ENCODE results near the gene PDE3A.

Gene PDE3A

DNA sequence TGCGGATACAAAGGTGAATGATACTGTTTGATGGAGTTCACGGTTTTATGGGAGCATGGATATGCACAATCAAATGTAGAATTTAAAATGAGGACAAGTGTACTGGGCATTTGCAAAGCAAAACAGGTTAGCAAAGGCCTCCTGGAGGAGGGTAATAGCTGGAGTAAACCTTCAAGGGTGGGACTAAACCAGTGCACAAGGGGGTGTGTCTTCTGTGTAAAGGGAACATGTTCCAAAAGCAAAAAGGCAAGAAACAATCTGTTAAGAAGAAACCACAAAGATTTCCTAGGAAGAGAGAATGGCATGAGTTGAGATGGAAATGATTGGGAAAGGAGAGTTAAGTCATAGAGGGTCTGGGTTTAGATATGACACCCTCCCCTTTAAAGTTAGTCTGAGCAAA lies 217.6 kb downstream of the PDE3A start:
- no peaks in the 10 kb centered on the region for H3K27me3 ChIP-seq (ENCODE audit: control insufficient read depth, low read length)
- no peak overlapping the region for H3K4me3 ChIP-seq (ENCODE audit: low read length)
- no peaks in the 10 kb centered on the region for H3K9me2 ChIP-seq (replicated peaks; ENCODE audit: control insufficient read depth, low read length)
- H4K20me1 ChIP-seq (ENCODE audit: control insufficient read depth, insufficient read depth, low read depth, low read length): no peaks in the 10 kb centered on the region
- H3K9me3 ChIP-seq (ENCODE audit: control insufficient read depth, insufficient read depth, low read length): no peaks in the 10 kb centered on the region
- H3K4me1 ChIP-seq (ENCODE audit: control insufficient read depth, low read length): no peaks in the 10 kb centered on the region
- H3F3A ChIP-seq (ENCODE audit: control insufficient read depth, insufficient read depth): no peaks in the 10 kb centered on the region
- no peaks in the 10 kb centered on the region for H3K79me2 ChIP-seq (ENCODE audit: control insufficient read depth, low read length)
- H3K27ac ChIP-seq (ENCODE audit: low read depth, low read length): no peak overlapping the region
- TF ChIP-seq, protein P1, sequence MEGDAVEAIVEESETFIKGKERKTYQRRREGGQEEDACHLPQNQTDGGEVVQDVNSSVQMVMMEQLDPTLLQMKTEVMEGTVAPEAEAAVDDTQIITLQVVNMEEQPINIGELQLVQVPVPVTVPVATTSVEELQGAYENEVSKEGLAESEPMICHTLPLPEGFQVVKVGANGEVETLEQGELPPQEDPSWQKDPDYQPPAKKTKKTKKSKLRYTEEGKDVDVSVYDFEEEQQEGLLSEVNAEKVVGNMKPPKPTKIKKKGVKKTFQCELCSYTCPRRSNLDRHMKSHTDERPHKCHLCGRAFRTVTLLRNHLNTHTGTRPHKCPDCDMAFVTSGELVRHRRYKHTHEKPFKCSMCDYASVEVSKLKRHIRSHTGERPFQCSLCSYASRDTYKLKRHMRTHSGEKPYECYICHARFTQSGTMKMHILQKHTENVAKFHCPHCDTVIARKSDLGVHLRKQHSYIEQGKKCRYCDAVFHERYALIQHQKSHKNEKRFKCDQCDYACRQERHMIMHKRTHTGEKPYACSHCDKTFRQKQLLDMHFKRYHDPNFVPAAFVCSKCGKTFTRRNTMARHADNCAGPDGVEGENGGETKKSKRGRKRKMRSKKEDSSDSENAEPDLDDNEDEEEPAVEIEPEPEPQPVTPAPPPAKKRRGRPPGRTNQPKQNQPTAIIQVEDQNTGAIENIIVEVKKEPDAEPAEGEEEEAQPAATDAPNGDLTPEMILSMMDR (IDR thresholded peaks at IDR 0.05; ENCODE audit: low read depth, low read length, poor library complexity, severe bottlenecking): no peak
- TF ChIP-seq EZH2phosphoT487 (IDR thresholded peaks at IDR 0.05; ENCODE audit: borderline replicate concordance, low read length): no peak
- no peaks in the 10 kb centered on the region for H3K36me3 ChIP-seq (ENCODE audit: control insufficient read depth, low read length)
- H3K4me2 ChIP-seq (ENCODE audit: low read length): no peak overlapping the region

DNA sequence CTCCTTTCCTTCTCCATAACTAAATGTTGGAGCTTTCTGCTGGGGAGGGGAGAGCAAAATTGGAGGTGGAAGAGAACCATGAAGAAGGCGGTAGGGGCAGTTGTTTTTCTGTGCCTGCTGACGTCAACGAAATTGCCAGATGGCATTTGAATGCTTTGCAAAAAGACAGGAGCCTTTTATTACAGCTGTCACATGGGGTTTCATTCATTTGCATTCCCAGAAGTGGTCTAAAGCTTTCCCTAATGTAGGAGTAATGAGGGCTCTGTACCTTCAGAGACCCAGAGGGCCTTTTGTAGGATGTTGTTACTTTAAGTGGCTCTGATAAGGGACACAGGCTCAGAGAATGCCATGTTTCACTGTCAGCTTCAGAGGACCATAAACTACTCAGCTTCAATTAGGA lies 219.7 kb downstream of the PDE3A start:
- Histone ChIP-seq H3K27me3 (ENCODE audit: control insufficient read depth, low read length) (no peaks in the 10 kb centered on the region), H3K79me2 (ENCODE audit: control insufficient read depth, low read length) (no peaks in the 10 kb centered on the region), H3K9me3 (ENCODE audit: control insufficient read depth, insufficient read depth, low read length) (no peaks in the 10 kb centered on the region), H4K20me1 (ENCODE audit: control insufficient read depth, insufficient read depth, low read depth, low read length) (no peaks in the 10 kb centered on the region), H3K4me1 (ENCODE audit: control insufficient read depth, low read length) (no peaks in the 10 kb centered on the region), H3F3A (ENCODE audit: control insufficient read depth, insufficient read depth) (no peaks in the 10 kb centered on the region), H3K4me3 (ENCODE audit: low read length) (no peak overlapping the region), H3K27ac (ENCODE audit: low read depth, low read length) (no peak overlapping the region), H3K4me2 (ENCODE audit: low read length) (no peak overlapping the region), H3K36me3 (ENCODE audit: control insufficient read depth, low read length) (no peaks in the 10 kb centered on the region), H3K9me2 (replicated peaks; ENCODE audit: control insufficient read depth, low read length) (no peaks in the 10 kb centered on the region)
- TF ChIP-seq, protein P1 (IDR thresholded peaks at IDR 0.05; ENCODE audit: low read depth, low read length, poor library complexity, severe bottlenecking): no peak
- no peak for TF ChIP-seq EZH2phosphoT487 (IDR thresholded peaks at IDR 0.05; ENCODE audit: borderline replicate concordance, low read length)

DNA sequence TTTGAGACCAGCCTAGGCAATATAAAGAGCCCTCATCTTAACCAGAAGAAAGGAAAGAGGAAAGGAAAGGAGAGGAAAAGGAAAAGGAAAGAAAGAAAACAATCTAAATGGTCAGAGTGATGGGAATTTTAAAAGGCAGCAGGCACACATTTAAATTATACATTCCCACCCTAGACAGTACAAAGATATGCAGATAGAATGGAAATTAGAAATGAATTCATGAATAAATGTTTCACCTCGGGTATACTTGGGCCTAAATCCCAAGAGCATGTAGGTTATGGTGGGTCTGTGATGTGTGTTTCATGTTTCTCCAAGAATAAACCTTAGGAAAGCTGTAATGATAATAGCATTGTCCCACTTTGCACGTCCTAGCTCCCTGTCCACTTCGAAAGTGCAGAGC lies 222.2 kb downstream of the PDE3A start:
- Histone ChIP-seq H3K36me3 (ENCODE audit: control insufficient read depth, low read length) (no peaks in the 10 kb centered on the region), H3K9me2 (replicated peaks; ENCODE audit: control insufficient read depth, low read length) (no peaks in the 10 kb centered on the region), H4K20me1 (ENCODE audit: control insufficient read depth, insufficient read depth, low read depth, low read length) (no peaks in the 10 kb centered on the region), H3K4me2 (ENCODE audit: low read length) (no peak overlapping the region), H3K27me3 (ENCODE audit: control insufficient read depth, low read length) (no peaks in the 10 kb centered on the region), H3K79me2 (ENCODE audit: control insufficient read depth, low read length) (no peaks in the 10 kb centered on the region), H3K4me1 (ENCODE audit: control insufficient read depth, low read length) (no peaks in the 10 kb centered on the region), H3K9me3 (ENCODE audit: control insufficient read depth, insufficient read depth, low read length) (no peaks in the 10 kb centered on the region), H3K27ac (ENCODE audit: low read depth, low read length) (no peak overlapping the region), H3F3A (ENCODE audit: control insufficient read depth, insufficient read depth) (no peaks in the 10 kb centered on the region), H3K4me3 (ENCODE audit: low read length) (no peak overlapping the region)
- TF ChIP-seq, protein P1 (IDR thresholded peaks at IDR 0.05; ENCODE audit: low read depth, low read length, poor library complexity, severe bottlenecking): no peak
- no peak for TF ChIP-seq EZH2phosphoT487 (IDR thresholded peaks at IDR 0.05; ENCODE audit: borderline replicate concordance, low read length)

DNA sequence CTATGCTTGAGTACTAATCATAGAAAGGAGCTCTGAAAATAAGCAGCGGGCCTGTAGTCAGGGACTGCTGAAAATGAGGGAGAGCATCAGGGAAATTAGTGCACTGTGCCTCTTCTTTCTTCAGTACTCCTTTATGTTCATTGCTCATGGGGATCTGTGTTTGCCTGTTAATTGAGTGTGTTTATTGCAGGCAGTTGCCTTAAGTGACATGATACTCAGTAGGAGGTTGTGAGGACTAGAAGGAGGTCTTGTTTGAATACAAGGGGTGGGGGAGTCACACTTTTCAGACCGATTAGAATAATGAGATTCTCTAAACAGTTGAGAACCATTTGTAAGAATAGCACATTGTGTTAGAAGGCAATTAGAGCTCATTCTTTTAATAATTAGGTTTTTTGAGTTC lies 224.2 kb downstream of the PDE3A start:
- Histone ChIP-seq H3K27me3 (ENCODE audit: control insufficient read depth, low read length) (no peaks in the 10 kb centered on the region), H3K36me3 (ENCODE audit: control insufficient read depth, low read length) (no peaks in the 10 kb centered on the region), H3K27ac (ENCODE audit: low read depth, low read length) (no peak overlapping the region), H3K79me2 (ENCODE audit: control insufficient read depth, low read length) (no peaks in the 10 kb centered on the region), H3K4me3 (ENCODE audit: low read length) (no peak overlapping the region), H3K9me2 (replicated peaks; ENCODE audit: control insufficient read depth, low read length) (no peaks in the 10 kb centered on the region), H4K20me1 (ENCODE audit: control insufficient read depth, insufficient read depth, low read depth, low read length) (no peaks in the 10 kb centered on the region), H3F3A (ENCODE audit: control insufficient read depth, insufficient read depth) (no peaks in the 10 kb centered on the region), H3K4me1 (ENCODE audit: control insufficient read depth, low read length) (no peaks in the 10 kb centered on the region), H3K4me2 (ENCODE audit: low read length) (no peak overlapping the region), H3K9me3 (ENCODE audit: control insufficient read depth, insufficient read depth, low read length) (no peaks in the 10 kb centered on the region)
- no peak for TF ChIP-seq EZH2phosphoT487 (IDR thresholded peaks at IDR 0.05; ENCODE audit: borderline replicate concordance, low read length)
- TF ChIP-seq, protein P1 (IDR thresholded peaks at IDR 0.05; ENCODE audit: low read depth, low read length, poor library complexity, severe bottlenecking): no peak

All from DOHH2 (cell line).